Measurements from ENCODE around the gene SORBS1.

The SORBS1 gene

GRCh38 chr10:95306851-95307250, 254.3 kb downstream of the SORBS1 start:
- H3K27ac ChIP-seq (ENCODE audit: low read depth, low read length) = no peak overlapping the region
- peaks cover 18 to 47% of the 10 kb centered on the region in 2 donors for H3K4me1 ChIP-seq (ENCODE audit: control insufficient read depth in 1 of 2, insufficient read depth in 2 of 2, low read length in 2 of 2)
- H3K36me3 ChIP-seq (ENCODE audit: control insufficient read depth in 1 of 2, insufficient read depth in 2 of 2, low read length in 2 of 2) = no peaks in the 10 kb centered on the region
- H3K9me3 ChIP-seq (ENCODE audit: control insufficient read depth in 1 of 2, low read length in 2 of 2) = no peaks in the 10 kb centered on the region
- H3K27me3 ChIP-seq (ENCODE audit: control insufficient read depth in 1 of 2, insufficient read depth in 2 of 2, low read length in 2 of 2) = no peaks in the 10 kb centered on the region
- H3K9ac ChIP-seq (ENCODE audit: low read depth in 1 of 2, low read length in 2 of 2) = no peak overlapping the region
- no peak overlapping the region for H3K4me3 ChIP-seq (ENCODE audit: low read depth in 1 of 2, low read length in 2 of 2)

GRCh38 chr10:95306318-95306650, 254.9 kb downstream of the SORBS1 start:
- H3K9ac ChIP-seq (ENCODE audit: low read depth in 1 of 2, low read length in 2 of 2) = no peak overlapping the region
- no peaks in the 10 kb centered on the region for H3K36me3 ChIP-seq (ENCODE audit: control insufficient read depth in 1 of 2, insufficient read depth in 2 of 2, low read length in 2 of 2)
- H3K27me3 ChIP-seq (ENCODE audit: control insufficient read depth in 1 of 2, insufficient read depth in 2 of 2, low read length in 2 of 2) = no peaks in the 10 kb centered on the region
- H3K4me1 ChIP-seq (ENCODE audit: control insufficient read depth in 1 of 2, insufficient read depth in 2 of 2, low read length in 2 of 2) = peaks cover 18 to 47% of the 10 kb centered on the region in 2 donors
- H3K4me3 ChIP-seq (ENCODE audit: low read depth in 1 of 2, low read length in 2 of 2) = no peak overlapping the region
- H3K9me3 ChIP-seq (ENCODE audit: control insufficient read depth in 1 of 2, low read length in 2 of 2) = no peaks in the 10 kb centered on the region
- H3K27ac ChIP-seq (ENCODE audit: low read depth, low read length) = no peak overlapping the region

GRCh38 chr10:95305606-95306317, 255.4 kb downstream of the SORBS1 start:
- H3K4me1 ChIP-seq (ENCODE audit: control insufficient read depth in 1 of 2, insufficient read depth in 2 of 2, low read length in 2 of 2) = peaks cover 18 to 45% of the 10 kb centered on the region in 2 donors
- no peaks in the 10 kb centered on the region for H3K9me3 ChIP-seq (ENCODE audit: control insufficient read depth in 1 of 2, low read length in 2 of 2)
- no peaks in the 10 kb centered on the region for H3K36me3 ChIP-seq (ENCODE audit: control insufficient read depth in 1 of 2, insufficient read depth in 2 of 2, low read length in 2 of 2)
- H3K27me3 ChIP-seq (ENCODE audit: control insufficient read depth in 1 of 2, insufficient read depth in 2 of 2, low read length in 2 of 2) = no peaks in the 10 kb centered on the region
- H3K4me3 ChIP-seq (ENCODE audit: low read depth in 1 of 2, low read length in 2 of 2) = no peak overlapping the region
- no peak overlapping the region for H3K9ac ChIP-seq (ENCODE audit: low read depth in 1 of 2, low read length in 2 of 2)
- H3K27ac ChIP-seq (ENCODE audit: low read depth, low read length) = no peak overlapping the region

- Histone ChIP-seq H3K9ac (ENCODE audit: low read depth in 1 of 2, low read length in 2 of 2) (no peak overlapping the region), H3K4me3 (ENCODE audit: low read depth in 1 of 2, low read length in 2 of 2) (no peak overlapping the region), H3K36me3 (ENCODE audit: control insufficient read depth in 1 of 2, insufficient read depth in 2 of 2, low read length in 2 of 2) (no peaks in the 10 kb centered on the region), H3K27ac (ENCODE audit: low read depth, low read length) (no peak overlapping the region), H3K27me3 (ENCODE audit: control insufficient read depth in 1 of 2, insufficient read depth in 2 of 2, low read length in 2 of 2) (no peaks in the 10 kb centered on the region), H3K9me3 (ENCODE audit: control insufficient read depth in 1 of 2, low read length in 2 of 2) (no peaks in the 10 kb centered on the region), H3K4me1 (ENCODE audit: control insufficient read depth in 1 of 2, insufficient read depth in 2 of 2, low read length in 2 of 2) (peaks cover 12 to 37% of the 10 kb centered on the region in 2 donors)
Measured at GRCh38 chr10:95304976-95305375, 256.2 kb downstream of the SORBS1 start.

GRCh38 chr10:95304463-95304862, 256.7 kb downstream of the SORBS1 start:
- H3K9me3 ChIP-seq (ENCODE audit: control insufficient read depth in 1 of 2, low read length in 2 of 2) = no peaks in the 10 kb centered on the region
- peaks cover 12 to 32% of the 10 kb centered on the region in 2 donors for H3K4me1 ChIP-seq (ENCODE audit: control insufficient read depth in 1 of 2, insufficient read depth in 2 of 2, low read length in 2 of 2)
- H3K27me3 ChIP-seq (ENCODE audit: control insufficient read depth in 1 of 2, insufficient read depth in 2 of 2, low read length in 2 of 2) = no peaks in the 10 kb centered on the region
- H3K4me3 ChIP-seq (ENCODE audit: low read depth in 1 of 2, low read length in 2 of 2) = no peak overlapping the region
- no peaks in the 10 kb centered on the region for H3K36me3 ChIP-seq (ENCODE audit: control insufficient read depth in 1 of 2, insufficient read depth in 2 of 2, low read length in 2 of 2)
- H3K27ac ChIP-seq (ENCODE audit: low read depth, low read length) = no peak overlapping the region
- no peak overlapping the region for H3K9ac ChIP-seq (ENCODE audit: low read depth in 1 of 2, low read length in 2 of 2)

GRCh38 chr10:95303950-95304349, 257.2 kb downstream of the SORBS1 start:
- H3K4me3 ChIP-seq (ENCODE audit: low read depth in 1 of 2, low read length in 2 of 2) = no peak overlapping the region
- no peaks in the 10 kb centered on the region for H3K9me3 ChIP-seq (ENCODE audit: control insufficient read depth in 1 of 2, low read length in 2 of 2)
- peaks cover 12 to 28% of the 10 kb centered on the region in 2 donors for H3K4me1 ChIP-seq (ENCODE audit: control insufficient read depth in 1 of 2, insufficient read depth in 2 of 2, low read length in 2 of 2)
- H3K36me3 ChIP-seq (ENCODE audit: control insufficient read depth in 1 of 2, insufficient read depth in 2 of 2, low read length in 2 of 2) = no peaks in the 10 kb centered on the region
- no peak overlapping the region for H3K9ac ChIP-seq (ENCODE audit: low read depth in 1 of 2, low read length in 2 of 2)
- no peaks in the 10 kb centered on the region for H3K27me3 ChIP-seq (ENCODE audit: control insufficient read depth in 1 of 2, insufficient read depth in 2 of 2, low read length in 2 of 2)
- no peak overlapping the region for H3K27ac ChIP-seq (ENCODE audit: low read depth, low read length)

GRCh38 chr10:95303535-95303934, 257.6 kb downstream of the SORBS1 start:
- Histone ChIP-seq H3K27ac (ENCODE audit: low read depth, low read length) (no peak overlapping the region), H3K9me3 (ENCODE audit: control insufficient read depth in 1 of 2, low read length in 2 of 2) (no peaks in the 10 kb centered on the region), H3K27me3 (ENCODE audit: control insufficient read depth in 1 of 2, insufficient read depth in 2 of 2, low read length in 2 of 2) (no peaks in the 10 kb centered on the region), H3K4me1 (ENCODE audit: control insufficient read depth in 1 of 2, insufficient read depth in 2 of 2, low read length in 2 of 2) (peaks cover 10 to 24% of the 10 kb centered on the region in 2 donors), H3K9ac (ENCODE audit: low read depth in 1 of 2, low read length in 2 of 2) (no peak overlapping the region), H3K36me3 (ENCODE audit: control insufficient read depth in 1 of 2, insufficient read depth in 2 of 2, low read length in 2 of 2) (no peaks in the 10 kb centered on the region), H3K4me3 (ENCODE audit: low read depth in 1 of 2, low read length in 2 of 2) (no peak overlapping the region)

GRCh38 chr10:95300022-95300539, 261.1 kb downstream of the SORBS1 start:
- Histone ChIP-seq H3K9me3 (ENCODE audit: control insufficient read depth in 1 of 2, low read length in 2 of 2) (no peaks in the 10 kb centered on the region), H3K27ac (ENCODE audit: low read depth, low read length) (no peak overlapping the region), H3K36me3 (ENCODE audit: control insufficient read depth in 1 of 2, insufficient read depth in 2 of 2, low read length in 2 of 2) (no peaks in the 10 kb centered on the region), H3K4me1 (ENCODE audit: control insufficient read depth in 1 of 2, insufficient read depth in 2 of 2, low read length in 2 of 2) (peaks cover 12 to 15% of the 10 kb centered on the region in 2 donors), H3K27me3 (ENCODE audit: control insufficient read depth in 1 of 2, insufficient read depth in 2 of 2, low read length in 2 of 2) (no peaks in the 10 kb centered on the region), H3K9ac (ENCODE audit: low read depth in 1 of 2, low read length in 2 of 2) (no peak overlapping the region), H3K4me3 (ENCODE audit: low read depth in 1 of 2, low read length in 2 of 2) (no peak overlapping the region)

- no peak overlapping the region for H3K27ac ChIP-seq (ENCODE audit: low read depth, low read length)
- H3K9ac ChIP-seq (ENCODE audit: low read depth in 1 of 2, low read length in 2 of 2) = no peak overlapping the region
- no peaks in the 10 kb centered on the region for H3K9me3 ChIP-seq (ENCODE audit: control insufficient read depth in 1 of 2, low read length in 2 of 2)
- peaks cover 13 to 15% of the 10 kb centered on the region in 2 donors for H3K4me1 ChIP-seq (ENCODE audit: control insufficient read depth in 1 of 2, insufficient read depth in 2 of 2, low read length in 2 of 2)
- H3K4me3 ChIP-seq (ENCODE audit: low read depth in 1 of 2, low read length in 2 of 2) = no peak overlapping the region
- no peaks in the 10 kb centered on the region for H3K27me3 ChIP-seq (ENCODE audit: control insufficient read depth in 1 of 2, insufficient read depth in 2 of 2, low read length in 2 of 2)
- no peaks in the 10 kb centered on the region for H3K36me3 ChIP-seq (ENCODE audit: control insufficient read depth in 1 of 2, insufficient read depth in 2 of 2, low read length in 2 of 2)
Measured at GRCh38 chr10:95297402-95297801, 263.8 kb downstream of the SORBS1 start.

- Histone ChIP-seq H3K27me3 (ENCODE audit: control insufficient read depth in 1 of 2, insufficient read depth in 2 of 2, low read length in 2 of 2) (no peaks in the 10 kb centered on the region), H3K9ac (ENCODE audit: low read depth in 1 of 2, low read length in 2 of 2) (no peak overlapping the region), H3K4me1 (ENCODE audit: control insufficient read depth in 1 of 2, insufficient read depth in 2 of 2, low read length in 2 of 2) (peaks cover 13 to 15% of the 10 kb centered on the region in 2 donors), H3K36me3 (ENCODE audit: control insufficient read depth in 1 of 2, insufficient read depth in 2 of 2, low read length in 2 of 2) (no peaks in the 10 kb centered on the region), H3K27ac (ENCODE audit: low read depth, low read length) (no peak overlapping the region), H3K9me3 (ENCODE audit: control insufficient read depth in 1 of 2, low read length in 2 of 2) (no peaks in the 10 kb centered on the region), H3K4me3 (ENCODE audit: low read depth in 1 of 2, low read length in 2 of 2) (no peak overlapping the region)
Measured at GRCh38 chr10:95296764-95297163, 264.4 kb downstream of the SORBS1 start.
